ENCODE data around the gene TJP2. TPM values are rescaled to one million over a fixed set of nuclear protein-coding genes. Genes with fewer than 3 reads are reported as not detected.
A peak's percentile ranks its signal among the peaks of the same experiment; 100 is the strongest.

The TJP2 gene
- total and polyA plus RNA-seq, 2 of the 4 experiments (the other 2 are of a cell fraction), result 38.3 to 49.3 TPM

DNA sequence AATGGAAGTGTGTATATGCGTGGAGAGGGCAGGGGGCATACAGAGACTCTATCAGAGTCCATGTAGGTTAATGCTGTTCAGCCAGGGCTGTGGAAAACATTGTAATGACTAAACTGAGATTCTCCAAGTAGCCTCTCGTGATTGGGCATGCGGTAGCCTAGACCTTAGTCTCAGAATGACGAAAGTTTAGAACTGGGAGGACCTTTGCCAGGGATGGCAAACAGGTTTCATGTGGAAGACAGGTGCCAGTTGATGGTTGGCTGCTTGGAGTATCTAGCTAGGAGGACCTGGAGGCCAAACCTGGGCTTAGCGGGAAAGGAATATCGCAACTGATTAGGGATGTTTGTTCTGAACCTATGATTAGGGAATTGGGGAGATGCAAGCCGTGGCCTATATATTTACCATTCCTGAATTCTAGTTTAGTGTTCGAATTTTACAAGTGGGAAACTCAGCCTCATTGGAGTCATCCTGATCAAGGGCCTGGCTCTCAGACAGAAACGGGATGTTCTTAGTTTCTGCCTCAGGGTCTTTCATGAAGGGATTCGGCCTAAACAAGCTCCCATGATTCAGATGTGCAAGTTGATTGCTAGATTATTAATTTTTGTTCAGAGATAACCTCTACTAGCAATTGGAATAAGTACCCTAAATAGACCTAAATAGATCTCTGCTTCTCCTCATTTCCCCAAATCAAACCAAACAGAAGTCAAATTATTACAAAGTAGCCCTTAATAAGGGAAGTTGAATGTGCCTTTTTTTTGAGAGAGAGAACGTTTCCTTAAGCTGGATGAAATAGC lies 26.8 kb upstream of the TJP2 start (continued):
- no peak for TF ChIP-seq MAZ (IDR thresholded peaks at IDR 0.05; ENCODE audit: borderline replicate concordance, low read depth, low read length)

DNA sequence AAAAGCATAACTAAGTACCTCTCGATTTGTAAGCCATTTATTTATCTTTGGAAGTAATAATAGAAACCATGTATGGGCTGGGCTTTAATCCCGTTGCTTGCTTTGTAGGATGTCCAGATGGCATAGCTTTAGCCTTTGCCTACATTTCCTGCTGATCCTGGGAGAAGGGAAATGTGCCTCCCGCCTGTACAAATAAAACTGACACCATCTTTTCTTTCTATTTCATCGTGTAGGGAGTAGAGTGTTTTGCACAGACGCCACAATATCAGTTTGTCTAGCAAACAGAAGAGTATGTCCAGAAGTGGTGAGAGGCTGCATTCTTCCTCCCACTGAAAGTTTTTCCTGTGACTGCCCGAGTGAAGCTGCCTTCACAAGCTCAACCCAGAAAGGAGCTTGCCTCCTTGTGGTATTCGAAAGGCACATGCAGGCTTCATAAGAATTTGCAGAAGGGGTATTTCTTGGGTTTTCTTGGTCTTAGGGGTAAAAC lies 24.7 kb upstream of the TJP2 start:
- Histone ChIP-seq H3K27ac (ENCODE audit: insufficient read depth, low read length) (no peak overlapping the region; the same call in 1 of the 2 replicates), H3K79me1 (ENCODE audit: low read depth in 1 of 2, low read length in 2 of 2) (peaks cover 0 to 24% of the 10 kb centered on the region in 2 experiments; a peak in 2 of 4 replicates), H2AK5ac (ENCODE audit: low read depth, low read length) (no peak overlapping the region), H2AK9ac (replicated peaks; ENCODE audit: low read depth, low read length, poor library complexity) (no peak overlapping the region), H3K27me3 (ENCODE audit: control insufficient read depth, insufficient read depth, low read length) (no peaks in the 10 kb centered on the region), H2BK120ac (ENCODE audit: low read depth, low read length) (peak overlapping the region; percentile 54; the same call in 1 of the 2 replicates), H3K23ac (ENCODE audit: low read depth, low read length) (peak overlapping the region; percentile 10; the same call in 1 of the 2 replicates), H3K18ac (ENCODE audit: low read depth, low read length) (no peak overlapping the region), H3K36me3 (ENCODE audit: control insufficient read depth, insufficient read depth, low read length) (no peaks in the 10 kb centered on the region), H3K4me2 (ENCODE audit: low read depth, low read length) (peak overlapping the region; percentile 10; the same call in 1 of the 2 replicates), H3K9me3 (ENCODE audit: control insufficient read depth, insufficient read depth, low read length) (no peaks in the 10 kb centered on the region), H4K5ac (ENCODE audit: low read depth, low read length) (no peak overlapping the region), H2BK5ac (ENCODE audit: low read depth, low read length, poor library complexity, severe bottlenecking) (peak overlapping the region; percentile 2), H3K9me1 (ENCODE audit: insufficient read depth, low read length) (no peaks in the 10 kb centered on the region), H3K56ac (ENCODE audit: extremely low read depth, insufficient read depth, low read length) (no peak overlapping the region; the same call in 1 of the 2 replicates), H3K4ac (ENCODE audit: low read depth, low read length) (0 out of 2 replicates have a peak overlapping the region, but pooled peaks have one; percentile 4), H3K4me3 (ENCODE audit: insufficient read depth, low read depth, low read length) (peak overlapping the region; percentile 1; the same call in 1 of the 2 replicates), H2AFZ (replicated peaks; ENCODE audit: low read length, poor library complexity) (peak overlapping the region; percentile 33), H3K14ac (replicated peaks; ENCODE audit: low read depth, low read length) (peak overlapping the region; percentile 29), H3K4me1 (ENCODE audit: control insufficient read depth, insufficient read depth, low read length) (no peaks in the 10 kb centered on the region), H2BK20ac (ENCODE audit: low read depth, low read length) (no peak overlapping the region), H3K9ac (ENCODE audit: low read depth, low read length) (no peak overlapping the region), H2BK15ac (ENCODE audit: low read depth, low read length) (no peak overlapping the region), H4K91ac (ENCODE audit: insufficient read depth, low read depth, low read length) (peak overlapping the region; percentile 0; the same call in 1 of the 2 replicates), H4K20me1 (ENCODE audit: insufficient read depth, low read length) (no peaks in the 10 kb centered on the region), H4K8ac (ENCODE audit: low read depth in 2 of 2, low read length in 2 of 2) (no peak overlapping the region; a peak in 1 of 4 replicates)
- DNase-seq, result peak; percentile 87
- in situ Hi-C loops (cut with MboI; ENCODE audit: low sequenced_read_pairs) (no loop called here), dilution Hi-C loops (cut with HindIII; ENCODE audit: low sequenced_read_pairs, unreplicated experiment) (no loop called here), intact Hi-C loops (cut with micrococcal nuclease) (loop anchor here (1.0 kb wide), 2 partner anchors 27 to 95 kb away; no protein-coding TSS in a partner anchor)
- peak; percentile 72 for TF ChIP-seq RAD21 (IDR thresholded peaks at IDR 0.05; ENCODE audit: low read length)
- peak; percentile 70 for TF ChIP-seq SMC3 (IDR thresholded peaks at IDR 0.05; ENCODE audit: low read depth, low read length)
- TF ChIP-seq, protein P1, sequence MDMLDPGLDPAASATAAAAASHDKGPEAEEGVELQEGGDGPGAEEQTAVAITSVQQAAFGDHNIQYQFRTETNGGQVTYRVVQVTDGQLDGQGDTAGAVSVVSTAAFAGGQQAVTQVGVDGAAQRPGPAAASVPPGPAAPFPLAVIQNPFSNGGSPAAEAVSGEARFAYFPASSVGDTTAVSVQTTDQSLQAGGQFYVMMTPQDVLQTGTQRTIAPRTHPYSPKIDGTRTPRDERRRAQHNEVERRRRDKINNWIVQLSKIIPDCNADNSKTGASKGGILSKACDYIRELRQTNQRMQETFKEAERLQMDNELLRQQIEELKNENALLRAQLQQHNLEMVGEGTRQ (IDR thresholded peaks at IDR 0.05; ENCODE audit: low read depth, low read length), result no peak
- no peak for TF ChIP-seq BHLHE40 (IDR thresholded peaks at IDR 0.05; ENCODE audit: low read depth, low read length)
- TF ChIP-seq, protein P2, sequence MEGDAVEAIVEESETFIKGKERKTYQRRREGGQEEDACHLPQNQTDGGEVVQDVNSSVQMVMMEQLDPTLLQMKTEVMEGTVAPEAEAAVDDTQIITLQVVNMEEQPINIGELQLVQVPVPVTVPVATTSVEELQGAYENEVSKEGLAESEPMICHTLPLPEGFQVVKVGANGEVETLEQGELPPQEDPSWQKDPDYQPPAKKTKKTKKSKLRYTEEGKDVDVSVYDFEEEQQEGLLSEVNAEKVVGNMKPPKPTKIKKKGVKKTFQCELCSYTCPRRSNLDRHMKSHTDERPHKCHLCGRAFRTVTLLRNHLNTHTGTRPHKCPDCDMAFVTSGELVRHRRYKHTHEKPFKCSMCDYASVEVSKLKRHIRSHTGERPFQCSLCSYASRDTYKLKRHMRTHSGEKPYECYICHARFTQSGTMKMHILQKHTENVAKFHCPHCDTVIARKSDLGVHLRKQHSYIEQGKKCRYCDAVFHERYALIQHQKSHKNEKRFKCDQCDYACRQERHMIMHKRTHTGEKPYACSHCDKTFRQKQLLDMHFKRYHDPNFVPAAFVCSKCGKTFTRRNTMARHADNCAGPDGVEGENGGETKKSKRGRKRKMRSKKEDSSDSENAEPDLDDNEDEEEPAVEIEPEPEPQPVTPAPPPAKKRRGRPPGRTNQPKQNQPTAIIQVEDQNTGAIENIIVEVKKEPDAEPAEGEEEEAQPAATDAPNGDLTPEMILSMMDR (conservative IDR thresholded peaks at IDR 0.05; ENCODE audit: low read depth, low read length), result peak; percentile 60
- BruUV-seq (replicated peaks), result no TSS peak
- WGBS, 2 experiments (ENCODE audit: extremely low coverage in 2 of 2, insufficient read length in 1 of 2), result 0% methylated on average over 1 of the region's 7 CpGs; no CpG with 5 or more reads in 1 of the 2 experiments
- ChIA-PET CTCF (interaction anchor here (1.3 to 1.4 kb wide), 3 partner anchors 9 to 74 kb away, joined by 4 to 7 read pairs (median 5); no protein-coding TSS in a partner anchor), POLR2A (ENCODE audit: unreplicated experiment) (interaction anchor here (0.6 kb wide), 1 partner anchor 24 kb away, joined by 8 read pairs; no protein-coding TSS in a partner anchor)
- ATAC-seq (ENCODE audit: low read depth), result peak; percentile 95
